HG02840 (cell line): ENCODE data around the gene YWHAH.

Experiments used
- ATAC-seq: cut with Tn5 transposase; IDR thresholded peaks from one replicate; pipeline ENCODE4 v1.9.1; 2021; ENCODE audit warnings: mild to moderate bottlenecking, moderate library complexity, moderate number of reproducible peaks; ENCODE audit not compliant: unreplicated experiment, low FRiP score

YWHAH gene

GRCh38 chr22:31947296-31947695 lies 3.0 kb downstream of the YWHAH start:
- ATAC-seq = no peak

GRCh38 chr22:31948002-31948401 lies 3.7 kb downstream of the YWHAH start:
- no peak for ATAC-seq

- ATAC-seq = no peak
These were observed 5.9 kb downstream of the YWHAH start for GRCh38 chr22:31950226-31950625.

GRCh38 chr22:31951194-31952093 lies 7.1 kb downstream of the YWHAH start:
- no peak for ATAC-seq

GRCh38 chr22:31952094-31952401 lies 7.7 kb downstream of the YWHAH start:
- ATAC-seq = no peak

- no peak for ATAC-seq
These were observed 8.1 kb downstream of the YWHAH start for GRCh38 chr22:31952472-31952871.

- no peak for ATAC-seq
These were observed 8.9 kb downstream of the YWHAH start for GRCh38 chr22:31953261-31953660.

- no peak for ATAC-seq
These were observed 10.5 kb downstream of the YWHAH start for GRCh38 chr22:31954535-31955523.

- no peak for ATAC-seq
These were observed 12.0 kb downstream of the YWHAH start for GRCh38 chr22:31956360-31956759.

- no peak for ATAC-seq
These were observed 13.7 kb downstream of the YWHAH start for GRCh38 chr22:31957970-31958594.

- ATAC-seq = no peak
These were observed 14.4 kb downstream of the YWHAH start for GRCh38 chr22:31958625-31959239.

- ATAC-seq = no peak
These were observed 16.4 kb downstream of the YWHAH start for GRCh38 chr22:31960767-31961166.

- no peak for ATAC-seq
These were observed 18.2 kb downstream of the YWHAH start for GRCh38 chr22:31962387-31963125.

- no peak for ATAC-seq
These were observed 23.7 kb downstream of the YWHAH start for GRCh38 chr22:31968022-31968421.

GRCh38 chr22:31969789-31970489 lies 25.6 kb downstream of the YWHAH start:
- peak; percentile 49 for ATAC-seq

GRCh38 chr22:31970490-31971444 lies 26.4 kb downstream of the YWHAH start:
- peak; percentile 49 for ATAC-seq

GRCh38 chr22:31972180-31972579 lies 27.8 kb downstream of the YWHAH start:
- no peak for ATAC-seq

- ATAC-seq = no peak
These were observed 29.4 kb downstream of the YWHAH start for GRCh38 chr22:31973739-31974138.
